Measurements from ENCODE around the gene TNFRSF21. TPM values are rescaled to one million over a fixed set of nuclear protein-coding genes. Genes with fewer than 3 reads are reported as not detected.

TNFRSF21 gene
- total and polyA plus RNA-seq, 2 donors (not counting 1 experiment from before 2014, with no cell fraction given), result 0.43 to 1.2 TPM

- H3K4me3 Mint-ChIP-seq, result no peak overlapping the region
- no peaks in the 10 kb centered on the region for H3K9me3 ChIP-seq (ENCODE audit: control extremely low read depth in 1 of 3, control insufficient read depth in 2 of 3, insufficient read depth in 1 of 3, low read length in 2 of 3)
- H3K79me2 ChIP-seq (ENCODE audit: control insufficient read depth, insufficient read depth, low read length), result no peaks in the 10 kb centered on the region
- TF ChIP-seq EZH2 (IDR thresholded peaks at IDR 0.05; ENCODE audit: borderline replicate concordance, insufficient read depth, low read depth, low read length, poor library complexity, severe bottlenecking) (no peak), CTCF (IDR thresholded peaks at IDR 0.05) (no peak)
- no peaks in the 10 kb centered on the region for H4K20me1 ChIP-seq (ENCODE audit: control insufficient read depth, insufficient read depth, low read length, poor library complexity, severe bottlenecking)
- peaks cover 15% of the 10 kb centered on the region for H3K27me3 Mint-ChIP-seq
- no peaks in the 10 kb centered on the region for H3K4me1 ChIP-seq (ENCODE audit: control insufficient read depth in 2 of 2, insufficient read depth in 2 of 2, low read length in 2 of 2)
- H3K9me3 Mint-ChIP-seq (ENCODE audit: insufficient read depth), result no peaks in the 10 kb centered on the region
- POLR2A ChIA-PET, result no interaction called here
- H3K4me2 ChIP-seq (replicated peaks; ENCODE audit: low read depth, low read length, poor library complexity, severe bottlenecking), result no peak overlapping the region
- H3K9ac ChIP-seq (ENCODE audit: low read length), result no peak overlapping the region
- H3K4me3 ChIP-seq (ENCODE audit: control extremely low read depth in 1 of 5, extremely low read depth in 1 of 5, insufficient read depth in 1 of 5, low read depth in 2 of 5, low read length in 4 of 5), result no peak overlapping the region
- H3K27ac Mint-ChIP-seq, result no peak overlapping the region
- no peaks in the 10 kb centered on the region for H3K27me3 ChIP-seq (replicated peaks in 1 of 4; ENCODE audit: control extremely low read depth in 1 of 4, control insufficient read depth in 3 of 4, insufficient read depth in 4 of 4, low read length in 3 of 4)
- DNase-seq, result no peak
- CTCF ChIA-PET, result interaction anchor here (0.6 kb wide), 1 partner anchor 117 kb away, joined by 3 read pairs; no protein-coding TSS in a partner anchor
- H3K27ac ChIP-seq (ENCODE audit: low read length in 2 of 2), result no peak overlapping the region
- H3K4me1 Mint-ChIP-seq, result no peaks in the 10 kb centered on the region
- no peaks in the 10 kb centered on the region for H3K36me3 ChIP-seq (replicated peaks in 1 of 2; ENCODE audit: control extremely low read depth in 1 of 2, control insufficient read depth in 1 of 2, extremely low read depth in 1 of 2, insufficient read depth in 2 of 2, low read length in 1 of 2)
- intact Hi-C loops (cut with micrococcal nuclease), result no loop called here
- no peak for ATAC-seq (ENCODE audit: low read depth)
- H2AFZ ChIP-seq (ENCODE audit: insufficient read depth, low read depth, low read length, poor library complexity, severe bottlenecking), result no peak overlapping the region
- WGBS (ENCODE audit: insufficient coverage), result 98% methylated on average over 8 of the region's 8 CpGs
Measured at GRCh38 chr6:47342824-47343223, 33.1 kb upstream of the TNFRSF21 start.

GRCh38 chr6:47337519-47337918 is 27.8 kb upstream of the TNFRSF21 start:
- Histone ChIP-seq H3K27me3 (replicated peaks in 1 of 4; ENCODE audit: control extremely low read depth in 1 of 4, control insufficient read depth in 3 of 4, insufficient read depth in 4 of 4, low read length in 3 of 4) (no peaks in the 10 kb centered on the region), H2AFZ (ENCODE audit: insufficient read depth, low read depth, low read length, poor library complexity, severe bottlenecking) (no peak overlapping the region), H4K20me1 (ENCODE audit: control insufficient read depth, insufficient read depth, low read length, poor library complexity, severe bottlenecking) (no peaks in the 10 kb centered on the region), H3K27ac (ENCODE audit: low read length in 2 of 2) (no peak overlapping the region), H3K4me3 (ENCODE audit: control extremely low read depth in 1 of 5, extremely low read depth in 1 of 5, insufficient read depth in 1 of 5, low read depth in 2 of 5, low read length in 4 of 5) (no peak overlapping the region), H3K9me3 (ENCODE audit: control extremely low read depth in 1 of 3, control insufficient read depth in 2 of 3, insufficient read depth in 1 of 3, low read length in 2 of 3) (no peaks in the 10 kb centered on the region), H3K4me1 (ENCODE audit: control insufficient read depth in 2 of 2, insufficient read depth in 2 of 2, low read length in 2 of 2) (peaks cover 14 to 16% of the 10 kb centered on the region in 2 donors), H3K36me3 (replicated peaks in 1 of 2; ENCODE audit: control extremely low read depth in 1 of 2, control insufficient read depth in 1 of 2, extremely low read depth in 1 of 2, insufficient read depth in 2 of 2, low read length in 1 of 2) (no peaks in the 10 kb centered on the region), H3K9ac (ENCODE audit: low read length) (no peak overlapping the region), H3K4me2 (replicated peaks; ENCODE audit: low read depth, low read length, poor library complexity, severe bottlenecking) (no peak overlapping the region), H3K79me2 (ENCODE audit: control insufficient read depth, insufficient read depth, low read length) (no peaks in the 10 kb centered on the region)
- Mint-ChIP-seq H3K4me1 (peaks cover 25% of the 10 kb centered on the region), H3K4me3 (no peak overlapping the region), H3K9me3 (ENCODE audit: insufficient read depth) (peaks cover 2% of the 10 kb centered on the region), H3K27me3 (peaks cover 3% of the 10 kb centered on the region), H3K27ac (no peak overlapping the region)
- CTCF ChIA-PET, result no interaction called here
- no peak for TF ChIP-seq CTCF (IDR thresholded peaks at IDR 0.05)
- no peak for TF ChIP-seq EZH2 (IDR thresholded peaks at IDR 0.05; ENCODE audit: borderline replicate concordance, insufficient read depth, low read depth, low read length, poor library complexity, severe bottlenecking)
- ATAC-seq (ENCODE audit: low read depth) (no peak), DNase-seq (no peak)
- intact Hi-C loops (cut with micrococcal nuclease), result no loop called here
- POLR2A ChIA-PET, result no interaction called here
- WGBS (ENCODE audit: insufficient coverage), result 100% methylated on average over 1 of the region's 2 CpGs
